Measurements from ENCODE around the gene INSR. TPM values are rescaled to one million over a fixed set of nuclear protein-coding genes. Genes with fewer than 3 reads are reported as not detected.

The INSR gene
- total and polyA plus RNA-seq, 2 of the 8 experiments (the other 6 are each of a cell fraction or from before 2014, with no cell fraction given): 13.1 to 48.7 TPM

DNA sequence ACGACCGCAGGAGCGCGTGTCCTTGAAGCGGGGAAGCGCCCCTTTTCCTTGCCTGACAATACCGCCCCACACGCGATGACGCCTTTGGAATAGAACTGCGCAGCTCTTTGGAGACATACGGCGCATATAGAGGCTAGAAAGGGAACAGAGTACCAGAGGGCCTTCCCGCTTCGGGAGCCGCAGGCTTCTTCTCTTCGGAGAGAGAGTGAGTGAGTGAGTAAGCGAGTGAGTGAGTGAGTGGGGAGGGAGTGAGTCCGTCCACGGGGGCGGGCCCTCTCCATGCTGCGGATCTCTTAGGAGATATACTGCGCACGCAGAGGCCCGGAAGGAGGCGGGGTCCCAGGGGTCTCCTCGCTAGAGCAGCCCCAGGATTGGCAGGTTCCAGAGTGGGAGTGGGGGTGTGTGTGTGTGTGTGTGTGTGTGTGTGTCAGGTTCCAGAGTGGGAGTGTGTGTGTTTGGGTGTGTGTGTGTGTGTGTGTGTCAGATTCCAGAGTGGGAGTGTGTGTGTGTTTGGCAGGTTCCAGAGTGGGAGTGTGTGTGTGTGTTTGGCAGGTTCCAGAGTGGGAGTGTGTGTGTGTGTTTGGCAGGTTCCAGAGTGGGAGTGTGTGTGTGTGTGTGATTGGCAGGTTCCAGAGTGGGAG lies 97.0 kb downstream of the INSR start (continued):
- TF ChIP-seq, protein P1, sequence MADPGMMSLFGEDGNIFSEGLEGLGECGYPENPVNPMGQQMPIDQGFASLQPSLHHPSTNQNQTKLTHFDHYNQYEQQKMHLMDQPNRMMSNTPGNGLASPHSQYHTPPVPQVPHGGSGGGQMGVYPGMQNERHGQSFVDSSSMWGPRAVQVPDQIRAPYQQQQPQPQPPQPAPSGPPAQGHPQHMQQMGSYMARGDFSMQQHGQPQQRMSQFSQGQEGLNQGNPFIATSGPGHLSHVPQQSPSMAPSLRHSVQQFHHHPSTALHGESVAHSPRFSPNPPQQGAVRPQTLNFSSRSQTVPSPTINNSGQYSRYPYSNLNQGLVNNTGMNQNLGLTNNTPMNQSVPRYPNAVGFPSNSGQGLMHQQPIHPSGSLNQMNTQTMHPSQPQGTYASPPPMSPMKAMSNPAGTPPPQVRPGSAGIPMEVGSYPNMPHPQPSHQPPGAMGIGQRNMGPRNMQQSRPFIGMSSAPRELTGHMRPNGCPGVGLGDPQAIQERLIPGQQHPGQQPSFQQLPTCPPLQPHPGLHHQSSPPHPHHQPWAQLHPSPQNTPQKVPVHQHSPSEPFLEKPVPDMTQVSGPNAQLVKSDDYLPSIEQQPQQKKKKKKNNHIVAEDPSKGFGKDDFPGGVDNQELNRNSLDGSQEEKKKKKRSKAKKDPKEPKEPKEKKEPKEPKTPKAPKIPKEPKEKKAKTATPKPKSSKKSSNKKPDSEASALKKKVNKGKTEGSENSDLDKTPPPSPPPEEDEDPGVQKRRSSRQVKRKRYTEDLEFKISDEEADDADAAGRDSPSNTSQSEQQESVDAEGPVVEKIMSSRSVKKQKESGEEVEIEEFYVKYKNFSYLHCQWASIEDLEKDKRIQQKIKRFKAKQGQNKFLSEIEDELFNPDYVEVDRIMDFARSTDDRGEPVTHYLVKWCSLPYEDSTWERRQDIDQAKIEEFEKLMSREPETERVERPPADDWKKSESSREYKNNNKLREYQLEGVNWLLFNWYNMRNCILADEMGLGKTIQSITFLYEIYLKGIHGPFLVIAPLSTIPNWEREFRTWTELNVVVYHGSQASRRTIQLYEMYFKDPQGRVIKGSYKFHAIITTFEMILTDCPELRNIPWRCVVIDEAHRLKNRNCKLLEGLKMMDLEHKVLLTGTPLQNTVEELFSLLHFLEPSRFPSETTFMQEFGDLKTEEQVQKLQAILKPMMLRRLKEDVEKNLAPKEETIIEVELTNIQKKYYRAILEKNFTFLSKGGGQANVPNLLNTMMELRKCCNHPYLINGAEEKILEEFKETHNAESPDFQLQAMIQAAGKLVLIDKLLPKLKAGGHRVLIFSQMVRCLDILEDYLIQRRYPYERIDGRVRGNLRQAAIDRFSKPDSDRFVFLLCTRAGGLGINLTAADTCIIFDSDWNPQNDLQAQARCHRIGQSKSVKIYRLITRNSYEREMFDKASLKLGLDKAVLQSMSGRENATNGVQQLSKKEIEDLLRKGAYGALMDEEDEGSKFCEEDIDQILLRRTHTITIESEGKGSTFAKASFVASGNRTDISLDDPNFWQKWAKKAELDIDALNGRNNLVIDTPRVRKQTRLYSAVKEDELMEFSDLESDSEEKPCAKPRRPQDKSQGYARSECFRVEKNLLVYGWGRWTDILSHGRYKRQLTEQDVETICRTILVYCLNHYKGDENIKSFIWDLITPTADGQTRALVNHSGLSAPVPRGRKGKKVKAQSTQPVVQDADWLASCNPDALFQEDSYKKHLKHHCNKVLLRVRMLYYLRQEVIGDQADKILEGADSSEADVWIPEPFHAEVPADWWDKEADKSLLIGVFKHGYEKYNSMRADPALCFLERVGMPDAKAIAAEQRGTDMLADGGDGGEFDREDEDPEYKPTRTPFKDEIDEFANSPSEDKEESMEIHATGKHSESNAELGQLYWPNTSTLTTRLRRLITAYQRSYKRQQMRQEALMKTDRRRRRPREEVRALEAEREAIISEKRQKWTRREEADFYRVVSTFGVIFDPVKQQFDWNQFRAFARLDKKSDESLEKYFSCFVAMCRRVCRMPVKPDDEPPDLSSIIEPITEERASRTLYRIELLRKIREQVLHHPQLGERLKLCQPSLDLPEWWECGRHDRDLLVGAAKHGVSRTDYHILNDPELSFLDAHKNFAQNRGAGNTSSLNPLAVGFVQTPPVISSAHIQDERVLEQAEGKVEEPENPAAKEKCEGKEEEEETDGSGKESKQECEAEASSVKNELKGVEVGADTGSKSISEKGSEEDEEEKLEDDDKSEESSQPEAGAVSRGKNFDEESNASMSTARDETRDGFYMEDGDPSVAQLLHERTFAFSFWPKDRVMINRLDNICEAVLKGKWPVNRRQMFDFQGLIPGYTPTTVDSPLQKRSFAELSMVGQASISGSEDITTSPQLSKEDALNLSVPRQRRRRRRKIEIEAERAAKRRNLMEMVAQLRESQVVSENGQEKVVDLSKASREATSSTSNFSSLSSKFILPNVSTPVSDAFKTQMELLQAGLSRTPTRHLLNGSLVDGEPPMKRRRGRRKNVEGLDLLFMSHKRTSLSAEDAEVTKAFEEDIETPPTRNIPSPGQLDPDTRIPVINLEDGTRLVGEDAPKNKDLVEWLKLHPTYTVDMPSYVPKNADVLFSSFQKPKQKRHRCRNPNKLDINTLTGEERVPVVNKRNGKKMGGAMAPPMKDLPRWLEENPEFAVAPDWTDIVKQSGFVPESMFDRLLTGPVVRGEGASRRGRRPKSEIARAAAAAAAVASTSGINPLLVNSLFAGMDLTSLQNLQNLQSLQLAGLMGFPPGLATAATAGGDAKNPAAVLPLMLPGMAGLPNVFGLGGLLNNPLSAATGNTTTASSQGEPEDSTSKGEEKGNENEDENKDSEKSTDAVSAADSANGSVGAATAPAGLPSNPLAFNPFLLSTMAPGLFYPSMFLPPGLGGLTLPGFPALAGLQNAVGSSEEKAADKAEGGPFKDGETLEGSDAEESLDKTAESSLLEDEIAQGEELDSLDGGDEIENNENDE (IDR thresholded peaks at IDR 0.05; ENCODE audit: insufficient replicate concordance, low read length): peak; percentile 100
- TF ChIP-seq, protein P2, sequence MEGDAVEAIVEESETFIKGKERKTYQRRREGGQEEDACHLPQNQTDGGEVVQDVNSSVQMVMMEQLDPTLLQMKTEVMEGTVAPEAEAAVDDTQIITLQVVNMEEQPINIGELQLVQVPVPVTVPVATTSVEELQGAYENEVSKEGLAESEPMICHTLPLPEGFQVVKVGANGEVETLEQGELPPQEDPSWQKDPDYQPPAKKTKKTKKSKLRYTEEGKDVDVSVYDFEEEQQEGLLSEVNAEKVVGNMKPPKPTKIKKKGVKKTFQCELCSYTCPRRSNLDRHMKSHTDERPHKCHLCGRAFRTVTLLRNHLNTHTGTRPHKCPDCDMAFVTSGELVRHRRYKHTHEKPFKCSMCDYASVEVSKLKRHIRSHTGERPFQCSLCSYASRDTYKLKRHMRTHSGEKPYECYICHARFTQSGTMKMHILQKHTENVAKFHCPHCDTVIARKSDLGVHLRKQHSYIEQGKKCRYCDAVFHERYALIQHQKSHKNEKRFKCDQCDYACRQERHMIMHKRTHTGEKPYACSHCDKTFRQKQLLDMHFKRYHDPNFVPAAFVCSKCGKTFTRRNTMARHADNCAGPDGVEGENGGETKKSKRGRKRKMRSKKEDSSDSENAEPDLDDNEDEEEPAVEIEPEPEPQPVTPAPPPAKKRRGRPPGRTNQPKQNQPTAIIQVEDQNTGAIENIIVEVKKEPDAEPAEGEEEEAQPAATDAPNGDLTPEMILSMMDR (IDR thresholded peaks at IDR 0.05; ENCODE audit: control extremely low read depth in 1 of 3, insufficient read depth in 1 of 3, low read depth in 1 of 3, low read length in 3 of 3): no peak
- TF ChIP-seq KDM1A (IDR thresholded peaks at IDR 0.05; ENCODE audit: borderline replicate concordance, low read length) (peak; percentile 76; the same call in 1 of the 2 replicates), POLR2A (IDR thresholded peaks at IDR 0.05; ENCODE audit: control extremely low read depth in 1 of 2, low read depth in 2 of 2, low read length in 2 of 2) (no peak), KDM5A (IDR thresholded peaks at IDR 0.05; ENCODE audit: low read length) (no peak), TAF7 (optimal IDR thresholded peaks at IDR 0.05; ENCODE audit: borderline replicate concordance, low read depth, low read length) (no peak)

Data from H1 (cell line).